Upper lobe of left lung (tissue), 4 donors: ENCODE data around the gene PARD3B.

Experiments
- EP300 ChIP-seq, 4 donors: sonication (generic); formaldehyde crosslinking; IDR thresholded peaks; one replicate each; pipeline ENCODE4 v1.5.1; 2017; ENCODE audit warnings: antibody characterized with exemption in 4 of 4, control low read depth in 2 of 4
- POLR2A ChIP-seq, 4 donors: fragments of 450-650 bp; IDR thresholded peaks; one replicate each; pipeline ENCODE4 v1.5.1; 2016 to 2017; ENCODE audit warnings: antibody characterized with exemption in 4 of 4, mild to moderate bottlenecking in 2 of 4
- POLR2AphosphoS5 ChIP-seq, 2 donors: sonication (generic); formaldehyde crosslinking; IDR thresholded peaks; one replicate each; pipeline ENCODE4 v1.5.1; 2017; ENCODE audit warnings: antibody characterized with exemption in 2 of 2
- TF ChIP-seq, protein P1 (sequence below), 6 experiments: fragments of 450-650 bp in 4 of 6; fragments of 200-600 bp in 2 of 6; sonication (generic) in 2 of 6; IDR thresholded peaks; one replicate each; pipeline ENCODE4 v1.5.1; 2016 to 2019; ENCODE audit warnings: antibody characterized with exemption in 6 of 6

DNA sequence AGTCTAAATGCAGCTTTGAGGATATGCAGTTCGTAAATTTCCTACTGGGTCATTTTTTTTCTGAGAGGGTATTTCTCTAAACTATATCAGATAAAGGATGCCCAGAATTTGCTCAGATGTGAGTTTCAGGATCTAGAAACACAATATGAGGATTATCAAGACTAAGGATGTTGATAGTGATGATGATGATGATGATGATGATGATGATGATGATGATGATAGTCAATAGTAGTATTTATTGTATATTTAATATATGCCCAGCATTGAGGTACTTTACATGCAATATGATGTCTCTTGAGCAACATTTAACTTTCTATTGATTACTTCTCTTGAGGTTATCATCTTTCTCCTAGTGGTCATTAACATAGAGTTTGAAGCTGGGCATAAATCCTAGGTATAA, 914.9 kb downstream of the PARD3B start:
- TF ChIP-seq, protein P1, sequence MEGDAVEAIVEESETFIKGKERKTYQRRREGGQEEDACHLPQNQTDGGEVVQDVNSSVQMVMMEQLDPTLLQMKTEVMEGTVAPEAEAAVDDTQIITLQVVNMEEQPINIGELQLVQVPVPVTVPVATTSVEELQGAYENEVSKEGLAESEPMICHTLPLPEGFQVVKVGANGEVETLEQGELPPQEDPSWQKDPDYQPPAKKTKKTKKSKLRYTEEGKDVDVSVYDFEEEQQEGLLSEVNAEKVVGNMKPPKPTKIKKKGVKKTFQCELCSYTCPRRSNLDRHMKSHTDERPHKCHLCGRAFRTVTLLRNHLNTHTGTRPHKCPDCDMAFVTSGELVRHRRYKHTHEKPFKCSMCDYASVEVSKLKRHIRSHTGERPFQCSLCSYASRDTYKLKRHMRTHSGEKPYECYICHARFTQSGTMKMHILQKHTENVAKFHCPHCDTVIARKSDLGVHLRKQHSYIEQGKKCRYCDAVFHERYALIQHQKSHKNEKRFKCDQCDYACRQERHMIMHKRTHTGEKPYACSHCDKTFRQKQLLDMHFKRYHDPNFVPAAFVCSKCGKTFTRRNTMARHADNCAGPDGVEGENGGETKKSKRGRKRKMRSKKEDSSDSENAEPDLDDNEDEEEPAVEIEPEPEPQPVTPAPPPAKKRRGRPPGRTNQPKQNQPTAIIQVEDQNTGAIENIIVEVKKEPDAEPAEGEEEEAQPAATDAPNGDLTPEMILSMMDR (IDR thresholded peaks at IDR 0.05) = no peak
- TF ChIP-seq POLR2AphosphoS5 (IDR thresholded peaks at IDR 0.05) (no peak), POLR2A (IDR thresholded peaks at IDR 0.05) (no peak), EP300 (IDR thresholded peaks at IDR 0.05) (no peak)
